ENCODE measurements around the gene SMC5. TPM values are rescaled to one million over a fixed set of nuclear protein-coding genes. Genes with fewer than 3 reads are reported as not detected.

The SMC5 gene
- polyA plus RNA-seq, 1 of the 3 experiments (the other 2 are of a cell fraction) = 5.3 TPM

DNA sequence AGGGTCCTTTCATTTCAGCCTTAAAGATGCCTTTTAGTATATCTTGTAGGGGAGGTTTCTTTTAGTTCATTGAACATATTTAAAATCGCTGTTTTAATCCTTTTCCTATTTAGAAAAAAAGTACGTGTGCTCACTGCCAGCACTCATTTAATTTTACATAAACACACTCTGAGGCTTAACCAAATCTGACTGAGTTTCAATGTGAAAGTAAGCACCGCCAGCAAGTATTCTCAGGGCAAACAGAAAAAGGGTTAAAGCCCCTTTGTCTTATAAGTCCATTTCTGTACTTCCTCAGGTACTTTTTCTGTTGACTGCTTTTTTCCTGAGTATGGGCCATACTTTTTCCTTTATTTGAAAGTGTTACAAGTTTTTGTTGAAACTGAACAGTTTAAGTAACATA, 31.8 kb downstream of the SMC5 start (continued):
- TF ChIP-seq MEF2A (IDR thresholded peaks at IDR 0.05; ENCODE audit: borderline replicate concordance, low read depth) = no peak
- no peak for TF ChIP-seq SIN3A (IDR thresholded peaks at IDR 0.05; ENCODE audit: borderline replicate concordance, low read depth, low read length)
- no peak for TF ChIP-seq YY1 (IDR thresholded peaks at IDR 0.05; ENCODE audit: low read depth)
- no peak for TF ChIP-seq ELF1 (IDR thresholded peaks at IDR 0.05)
- no peak for TF ChIP-seq RFX5 (IDR thresholded peaks at IDR 0.05; ENCODE audit: low read length)

GRCh38 chr9:70291446-70291845, 32.7 kb downstream of the SMC5 start:
- POLR2A ChIA-PET = no interaction called here
- Histone ChIP-seq H3K4me3 (ENCODE audit: low read depth in 2 of 2, low read length in 1 of 2) (no peak overlapping the region; a peak in 1 of 4 replicates), H3K9ac (no peak overlapping the region), H3K27me3 (ENCODE audit: insufficient read depth) (no peaks in the 10 kb centered on the region), H3K4me2 (no peak overlapping the region), H3K9me2 (no peaks in the 10 kb centered on the region), H3K9me3 (no peaks in the 10 kb centered on the region; the same call in 1 of the 2 replicates), H3K79me2 (ENCODE audit: insufficient read depth) (peaks cover 89% of the 10 kb centered on the region), H4K20me1 (ENCODE audit: insufficient read depth) (no peaks in the 10 kb centered on the region), H3K36me3 (replicated peaks in 1 of 2; ENCODE audit: control insufficient read depth in 1 of 2, insufficient read depth in 2 of 2, low read length in 1 of 2) (peaks cover 53 to 87% of the 10 kb centered on the region in 2 experiments), H3K27ac (ENCODE audit: low read depth in 2 of 2, low read length in 1 of 2) (no peak overlapping the region), H3K4me1 (ENCODE audit: control insufficient read depth in 1 of 2, insufficient read depth in 2 of 2, low read depth in 1 of 2, low read length in 1 of 2) (no peaks in the 10 kb centered on the region), H2AFZ (ENCODE audit: low read depth) (no peak overlapping the region), H3F3A (replicated peaks; ENCODE audit: insufficient read depth) (peaks cover 17% of the 10 kb centered on the region)
- TF ChIP-seq, protein P1, sequence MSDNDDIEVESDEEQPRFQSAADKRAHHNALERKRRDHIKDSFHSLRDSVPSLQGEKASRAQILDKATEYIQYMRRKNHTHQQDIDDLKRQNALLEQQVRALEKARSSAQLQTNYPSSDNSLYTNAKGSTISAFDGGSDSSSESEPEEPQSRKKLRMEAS (IDR thresholded peaks at IDR 0.05; ENCODE audit: low read depth) = no peak
- TF ChIP-seq RFX5 (IDR thresholded peaks at IDR 0.05; ENCODE audit: low read length) = no peak
- TF ChIP-seq USF1 (IDR thresholded peaks at IDR 0.05; ENCODE audit: borderline replicate concordance, low read depth) = no peak
- no peak for TF ChIP-seq ELF1 (IDR thresholded peaks at IDR 0.05)
- TF ChIP-seq TAF1 (IDR thresholded peaks at IDR 0.05; ENCODE audit: borderline replicate concordance, low read depth, low read length) = no peak
- TF ChIP-seq NFIC (IDR thresholded peaks at IDR 0.05; ENCODE audit: borderline replicate concordance) = no peak
- no peak for TF ChIP-seq POLR2AphosphoS5 (IDR thresholded peaks at IDR 0.05; ENCODE audit: low read depth, low read length)
- TF ChIP-seq, protein P2, sequence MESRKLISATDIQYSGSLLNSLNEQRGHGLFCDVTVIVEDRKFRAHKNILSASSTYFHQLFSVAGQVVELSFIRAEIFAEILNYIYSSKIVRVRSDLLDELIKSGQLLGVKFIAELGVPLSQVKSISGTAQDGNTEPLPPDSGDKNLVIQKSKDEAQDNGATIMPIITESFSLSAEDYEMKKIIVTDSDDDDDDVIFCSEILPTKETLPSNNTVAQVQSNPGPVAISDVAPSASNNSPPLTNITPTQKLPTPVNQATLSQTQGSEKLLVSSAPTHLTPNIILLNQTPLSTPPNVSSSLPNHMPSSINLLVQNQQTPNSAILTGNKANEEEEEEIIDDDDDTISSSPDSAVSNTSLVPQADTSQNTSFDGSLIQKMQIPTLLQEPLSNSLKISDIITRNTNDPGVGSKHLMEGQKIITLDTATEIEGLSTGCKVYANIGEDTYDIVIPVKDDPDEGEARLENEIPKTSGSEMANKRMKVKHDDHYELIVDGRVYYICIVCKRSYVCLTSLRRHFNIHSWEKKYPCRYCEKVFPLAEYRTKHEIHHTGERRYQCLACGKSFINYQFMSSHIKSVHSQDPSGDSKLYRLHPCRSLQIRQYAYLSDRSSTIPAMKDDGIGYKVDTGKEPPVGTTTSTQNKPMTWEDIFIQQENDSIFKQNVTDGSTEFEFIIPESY (IDR thresholded peaks at IDR 0.05; ENCODE audit: borderline replicate concordance, low read depth) = no peak
- no peak for TF ChIP-seq RXRA (IDR thresholded peaks at IDR 0.05; ENCODE audit: borderline replicate concordance, low read depth)
- no peak for TF ChIP-seq RCOR1 (IDR thresholded peaks at IDR 0.05; ENCODE audit: low read length)
- TF ChIP-seq, protein P3, sequence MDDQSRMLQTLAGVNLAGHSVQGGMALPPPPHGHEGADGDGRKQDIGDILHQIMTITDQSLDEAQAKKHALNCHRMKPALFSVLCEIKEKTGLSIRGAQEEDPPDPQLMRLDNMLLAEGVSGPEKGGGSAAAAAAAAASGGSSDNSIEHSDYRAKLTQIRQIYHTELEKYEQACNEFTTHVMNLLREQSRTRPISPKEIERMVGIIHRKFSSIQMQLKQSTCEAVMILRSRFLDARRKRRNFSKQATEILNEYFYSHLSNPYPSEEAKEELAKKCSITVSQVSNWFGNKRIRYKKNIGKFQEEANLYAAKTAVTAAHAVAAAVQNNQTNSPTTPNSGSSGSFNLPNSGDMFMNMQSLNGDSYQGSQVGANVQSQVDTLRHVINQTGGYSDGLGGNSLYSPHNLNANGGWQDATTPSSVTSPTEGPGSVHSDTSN (IDR thresholded peaks at IDR 0.05) = no peak
- TF ChIP-seq TCF12 (IDR thresholded peaks at IDR 0.05) = no peak
- TF ChIP-seq MXI1 (IDR thresholded peaks at IDR 0.05; ENCODE audit: low read depth, low read length) = no peak
- TF ChIP-seq FOXJ3 (CRISPR knock-in tag; IDR thresholded peaks at IDR 0.05) = no peak
- no peak for TF ChIP-seq GABPA (IDR thresholded peaks at IDR 0.05; ENCODE audit: low read depth)
- WGBS (ENCODE audit: low lambda C conversion rate) = 92% methylated on average over 1 of the region's 1 CpG
- DNase-seq = no peak
- CTCF ChIA-PET = no interaction called here
